Measurements from ENCODE around the gene INTS1.

The INTS1 gene

DNA sequence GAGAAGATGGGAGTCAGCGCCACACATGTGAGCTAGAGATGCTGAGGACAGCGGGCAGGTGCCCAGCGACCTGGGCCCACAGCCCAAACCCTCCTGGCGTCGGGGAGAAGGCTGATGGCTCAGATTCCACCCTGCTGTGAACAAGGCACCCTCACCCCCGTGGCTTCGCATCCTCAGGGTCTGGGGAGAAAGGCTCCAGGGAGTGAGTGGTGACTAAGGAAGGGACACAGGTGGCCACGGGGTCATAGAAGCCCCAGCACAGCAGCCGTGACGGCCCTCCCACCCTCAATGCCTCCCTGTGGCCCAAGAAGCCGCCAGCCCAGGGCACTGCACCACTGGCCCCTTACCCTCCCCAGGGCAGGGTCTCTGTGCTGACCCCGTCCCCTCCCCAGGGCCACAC lies 19.6 kb downstream of the INTS1 start:
- no peak for DNase-seq

DNA sequence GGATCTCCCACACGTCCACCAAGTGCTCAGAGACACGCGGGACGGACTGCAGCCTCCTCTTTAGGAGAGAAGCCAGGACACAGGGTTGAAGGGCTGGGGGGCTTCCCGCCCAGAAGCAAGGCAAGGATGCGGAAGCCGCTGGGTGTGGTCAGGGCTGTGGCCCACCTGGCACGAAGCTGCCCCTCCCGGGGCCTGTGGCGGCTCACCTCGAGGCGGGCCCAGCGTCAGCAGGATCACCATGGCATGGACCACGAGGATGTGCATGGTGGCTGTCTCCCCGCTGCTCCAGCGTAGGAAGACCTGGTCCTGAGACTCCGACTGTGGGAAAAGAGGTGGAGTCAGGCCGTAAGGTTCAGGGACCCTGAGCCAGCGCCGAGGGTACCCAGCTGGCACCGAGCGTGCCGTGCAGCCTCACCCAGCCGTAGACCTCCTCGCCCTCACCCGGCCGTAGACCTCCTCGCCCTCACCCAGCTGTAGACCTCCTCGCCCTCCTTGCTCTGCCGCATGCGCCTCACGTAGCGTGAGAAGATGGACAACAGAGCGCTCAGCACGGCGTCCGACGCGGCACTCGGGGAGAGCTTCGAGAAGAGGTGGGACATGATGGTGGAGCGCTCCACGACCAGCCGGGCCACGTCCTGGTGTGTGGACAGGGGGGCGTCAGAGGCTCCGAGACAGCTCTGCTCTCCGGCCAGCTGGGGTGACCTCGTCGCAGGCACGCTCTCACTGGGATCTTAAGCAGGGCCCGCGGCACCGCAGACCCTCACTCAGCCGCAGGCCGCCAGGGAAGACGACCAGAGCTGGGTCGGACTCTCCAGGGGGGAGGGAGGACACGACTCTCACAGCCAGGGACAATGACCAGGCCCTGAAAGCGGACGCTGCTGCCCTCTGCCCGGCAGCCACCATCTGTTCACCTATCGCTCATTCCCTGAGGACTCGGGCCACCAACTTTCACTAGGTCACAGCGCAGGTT lies 20.4 kb downstream of the INTS1 start:
- DNase-seq: no peak

DNA sequence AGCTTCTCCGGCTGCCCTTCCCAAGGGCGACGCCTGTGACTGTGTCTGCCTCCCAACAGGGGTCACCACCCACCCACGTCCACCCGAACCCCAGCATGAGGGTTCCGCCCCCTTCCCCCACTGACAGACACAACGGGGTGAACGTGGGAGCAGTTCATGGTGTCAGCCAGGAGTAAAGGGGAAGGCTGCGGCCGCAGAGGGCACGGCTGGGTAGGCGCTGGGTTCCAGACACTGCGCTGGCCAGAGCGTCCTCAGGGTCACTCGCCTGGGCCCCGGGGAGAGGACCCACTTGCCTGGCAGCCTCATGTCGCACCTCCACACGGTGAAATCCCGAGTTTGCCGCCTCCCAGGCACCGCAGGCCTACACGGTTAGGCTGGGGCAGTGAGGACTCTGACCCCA lies 21.1 kb downstream of the INTS1 start:
- no peak for DNase-seq

DNA sequence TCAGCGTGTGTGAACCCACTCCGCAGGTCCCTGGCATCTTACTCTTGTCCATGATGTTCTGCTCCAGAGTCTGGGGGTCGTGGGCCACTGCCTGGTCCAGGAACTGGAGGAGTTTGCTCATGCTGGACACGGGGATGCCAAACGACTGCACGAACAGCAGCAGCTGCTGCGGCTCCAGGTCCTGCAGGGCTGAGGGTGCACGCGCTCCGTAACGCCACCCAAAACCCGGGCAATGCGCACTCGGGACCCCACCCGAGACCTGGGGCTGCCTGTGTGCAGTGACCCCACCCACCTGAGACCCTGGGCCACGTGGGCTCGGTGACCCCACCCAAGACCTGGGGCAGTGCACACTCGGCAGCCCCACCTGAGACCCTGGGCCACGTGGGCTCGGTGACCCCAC lies 22.9 kb downstream of the INTS1 start:
- no peak for DNase-seq

DNA sequence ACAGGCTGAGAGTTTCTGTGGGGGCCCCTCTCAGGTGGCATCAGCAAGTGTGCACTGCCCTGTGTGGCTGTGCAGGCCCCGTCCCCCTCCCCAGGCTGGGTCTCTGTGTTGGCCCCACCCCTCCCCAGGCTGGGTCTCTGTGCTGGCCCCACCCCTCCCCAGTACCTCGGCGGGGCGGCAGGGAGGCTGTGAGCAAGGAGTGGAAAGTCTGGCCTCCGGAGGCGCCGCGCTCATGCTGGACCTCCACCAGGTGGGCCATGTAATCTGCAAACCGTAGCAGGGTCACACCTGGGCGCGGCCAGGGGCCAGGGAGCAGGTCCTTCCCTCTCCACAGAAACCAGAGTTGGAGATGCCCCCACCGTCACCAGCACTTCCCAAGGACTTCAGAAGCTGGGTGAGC lies 23.5 kb downstream of the INTS1 start:
- DNase-seq: no peak

DNA sequence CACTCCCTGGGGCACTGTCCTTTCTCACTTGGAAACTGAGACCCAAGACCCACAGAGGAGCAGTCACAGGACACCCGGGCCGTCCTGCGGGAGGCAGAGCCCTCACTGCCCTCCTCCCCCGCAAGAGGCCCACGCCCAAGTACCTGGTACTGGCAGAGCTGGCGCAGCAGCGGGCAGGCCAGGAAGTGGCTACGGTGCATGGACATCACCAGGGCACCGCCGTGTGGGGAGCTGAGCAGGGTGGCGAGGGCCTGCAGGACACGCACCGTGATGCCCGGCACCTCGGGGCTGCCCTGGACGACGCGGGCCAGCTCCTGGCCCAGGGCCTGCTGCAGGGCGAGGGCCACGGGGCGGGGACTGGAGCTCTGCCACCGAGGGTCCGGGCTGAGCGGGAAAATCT lies 24.9 kb downstream of the INTS1 start:
- DNase-seq: no peak

DNA sequence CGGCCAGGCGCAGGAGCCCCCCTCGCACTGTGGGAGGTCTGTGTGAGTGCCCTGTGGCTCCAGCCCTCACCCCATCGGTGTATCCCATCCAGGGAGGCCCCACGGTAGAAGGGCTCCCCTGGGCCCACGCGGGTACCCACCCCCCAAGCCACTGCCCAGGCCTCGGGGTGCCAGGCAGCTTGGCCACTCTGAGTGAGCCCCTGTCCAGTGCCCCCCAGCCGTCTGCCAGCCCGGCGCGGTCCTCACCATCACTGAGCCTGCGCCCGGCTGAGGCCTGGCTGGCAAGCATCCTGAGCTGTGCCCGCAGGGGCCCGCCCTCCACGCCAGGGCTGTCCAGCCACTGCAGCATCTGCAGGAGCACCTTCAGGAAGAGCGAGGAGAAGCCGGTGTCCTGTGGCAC lies 25.7 kb downstream of the INTS1 start:
- no peak for DNase-seq

DNA sequence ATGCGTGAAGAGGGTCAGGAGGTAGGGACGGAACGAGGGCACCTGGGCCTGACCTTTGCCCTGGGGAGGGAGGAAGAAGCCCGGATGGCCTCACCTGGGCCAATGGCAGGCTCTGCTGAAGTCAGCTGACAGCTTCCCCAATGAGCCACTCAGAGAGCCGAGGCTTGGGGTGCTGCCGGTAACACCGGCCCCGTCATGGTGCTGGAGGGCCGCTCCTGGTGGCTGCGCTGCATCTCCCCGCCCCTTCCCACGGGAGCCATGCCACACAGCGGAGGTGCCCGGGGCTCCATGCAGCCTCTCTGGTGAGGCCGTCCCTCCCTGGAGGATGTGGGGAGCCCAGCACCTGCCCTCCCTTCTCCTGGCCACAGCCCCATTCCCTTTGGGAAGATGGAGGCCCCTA lies 27.3 kb downstream of the INTS1 start:
- no peak for DNase-seq

DNA sequence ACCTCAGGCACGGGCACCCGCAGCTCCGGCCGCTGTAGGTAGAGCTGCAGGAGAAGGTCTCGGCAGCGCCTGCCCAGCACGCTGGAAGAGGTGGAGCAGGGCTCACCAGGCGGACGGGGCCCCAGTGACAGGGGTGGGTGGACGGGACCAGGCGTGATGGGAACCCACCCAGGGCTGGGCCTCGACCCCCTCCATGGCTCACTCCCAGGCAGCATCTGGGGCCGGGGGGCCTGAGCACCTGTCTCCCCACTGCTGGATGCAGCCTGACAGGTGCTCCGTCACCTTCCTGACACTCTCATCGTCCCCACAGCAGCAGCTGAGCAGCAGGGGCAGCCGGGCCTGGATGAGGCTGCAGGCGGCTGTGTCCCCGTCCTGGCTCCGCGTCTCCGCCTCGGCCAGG lies 28.2 kb downstream of the INTS1 start:
- DNase-seq: no peak

DNA sequence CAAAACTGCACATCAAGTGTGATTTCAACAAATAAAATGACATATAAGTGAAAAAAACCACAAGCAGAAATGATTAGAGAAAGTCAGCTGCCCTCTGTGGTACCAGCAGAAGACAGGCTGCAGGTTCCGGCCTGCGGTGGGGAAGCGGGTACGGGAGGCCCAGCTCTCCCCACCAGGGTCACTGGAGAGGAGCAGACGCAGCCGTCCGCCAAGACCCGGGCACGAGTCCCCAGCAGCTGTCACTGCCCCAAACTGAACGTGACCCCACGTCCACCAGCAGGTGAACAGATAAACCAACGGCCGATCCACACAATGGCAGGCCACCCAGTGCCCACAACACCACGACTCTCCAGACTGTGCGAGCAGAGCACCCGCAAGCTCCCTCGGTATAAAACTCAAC lies 28.8 kb downstream of the INTS1 start:
- no peak for DNase-seq

DNA sequence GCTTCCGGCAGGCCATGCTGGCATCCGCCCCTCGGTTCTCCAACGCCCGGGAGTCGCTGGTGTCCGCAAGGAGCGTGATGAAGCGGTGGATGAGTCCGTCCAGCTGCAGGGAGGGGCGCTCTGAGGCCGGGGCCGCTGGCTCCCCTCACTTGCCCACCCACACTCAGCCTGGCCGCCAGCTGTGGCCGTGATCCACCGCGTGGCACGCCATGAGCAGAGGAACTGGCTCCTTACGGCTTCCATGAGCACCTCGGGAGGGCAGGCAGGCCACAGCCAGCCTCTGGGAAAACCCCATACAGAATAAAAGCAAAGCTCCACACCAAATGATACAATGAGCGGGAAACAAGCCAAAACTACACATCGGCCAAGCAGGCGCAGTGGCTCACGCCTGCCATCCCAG lies 29.5 kb downstream of the INTS1 start:
- no peak for DNase-seq

DNA sequence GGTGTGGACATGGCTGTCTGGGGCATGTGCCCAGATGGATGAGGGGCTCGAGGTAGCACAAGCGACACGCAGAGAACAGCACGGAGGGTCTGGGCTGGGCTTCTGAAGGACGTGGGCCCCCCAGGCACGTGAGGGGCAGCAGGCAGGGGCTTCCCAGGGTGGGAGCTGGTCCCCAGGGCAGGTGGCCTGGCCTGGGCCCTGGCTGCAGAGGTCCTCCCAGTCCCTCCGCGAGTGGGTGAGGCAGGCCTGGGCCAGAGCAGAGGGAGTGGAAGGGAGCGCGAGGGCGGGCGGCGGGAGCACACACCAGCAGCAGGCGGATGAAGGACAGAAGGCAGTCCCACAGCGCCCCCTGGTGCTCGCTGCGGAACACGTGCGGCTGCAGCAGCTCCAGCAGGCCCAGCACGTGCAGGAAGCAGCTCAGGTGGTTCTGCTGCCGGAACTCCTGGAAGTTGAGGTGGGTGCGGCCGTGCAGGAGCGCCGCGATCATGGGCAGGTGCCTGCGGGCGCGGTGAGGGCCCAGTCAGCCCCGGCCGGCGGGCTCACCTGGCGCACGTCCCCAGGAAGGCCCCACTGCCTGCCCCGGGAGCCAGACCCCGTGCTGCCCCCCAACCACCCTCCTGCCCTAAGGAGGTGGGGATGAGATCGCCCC lies 30.2 kb downstream of the INTS1 start:
- DNase-seq: peak; percentile 69 to 85 (median 82)

DNA sequence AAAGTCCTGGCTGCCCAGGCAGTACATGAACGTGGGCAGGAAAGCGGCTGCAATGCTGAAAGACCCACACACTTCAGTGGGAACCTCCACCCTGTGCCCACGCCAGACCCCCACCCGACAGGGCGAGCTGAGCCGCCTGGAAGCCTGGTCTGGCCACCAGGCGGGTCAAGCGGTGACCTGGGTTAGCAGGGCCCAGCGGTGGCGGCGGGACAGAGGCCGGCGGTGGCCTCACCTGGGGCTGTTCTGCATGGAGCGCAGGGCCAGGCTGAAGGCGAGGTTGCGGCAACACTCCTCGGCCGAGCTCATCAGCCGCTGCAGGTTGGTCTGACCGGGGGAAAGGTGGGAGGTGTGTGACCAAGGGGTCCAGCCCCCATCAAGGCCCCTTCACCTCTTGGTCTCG lies 33.3 kb downstream of the INTS1 start:
- DNase-seq: no peak

DNA sequence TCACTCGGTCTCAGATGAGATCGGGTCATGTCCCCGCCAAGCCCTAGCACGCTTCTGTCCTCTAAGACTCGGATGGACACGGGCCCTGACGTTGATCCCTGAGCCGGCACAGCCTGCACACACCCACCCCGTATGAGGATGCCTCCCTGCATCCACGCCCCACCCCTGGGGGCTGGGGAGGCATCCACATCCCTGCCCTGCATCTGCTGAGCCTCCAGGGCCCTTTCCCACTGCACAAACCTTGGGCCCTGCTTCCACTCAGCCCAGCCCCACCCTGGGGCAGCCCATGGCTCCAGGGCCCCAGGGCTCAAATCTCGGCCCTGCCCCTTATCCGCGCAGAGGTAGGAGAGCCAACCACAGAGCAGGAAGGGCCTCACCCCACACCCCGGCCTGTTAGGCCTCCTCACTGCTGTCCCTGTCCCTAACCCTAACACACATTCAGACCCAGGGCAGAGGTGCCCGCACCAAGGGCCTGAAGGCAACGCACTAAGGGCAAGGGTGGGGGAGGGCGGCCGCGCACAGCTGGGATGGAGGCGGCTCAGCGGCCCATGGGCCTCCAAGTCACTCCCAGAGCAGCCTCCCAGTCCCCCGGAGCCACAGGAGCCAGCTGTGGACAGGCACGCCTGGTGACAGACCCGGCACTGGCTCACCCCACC lies 35.4 kb downstream of the INTS1 start:
- no peak for DNase-seq

DNA sequence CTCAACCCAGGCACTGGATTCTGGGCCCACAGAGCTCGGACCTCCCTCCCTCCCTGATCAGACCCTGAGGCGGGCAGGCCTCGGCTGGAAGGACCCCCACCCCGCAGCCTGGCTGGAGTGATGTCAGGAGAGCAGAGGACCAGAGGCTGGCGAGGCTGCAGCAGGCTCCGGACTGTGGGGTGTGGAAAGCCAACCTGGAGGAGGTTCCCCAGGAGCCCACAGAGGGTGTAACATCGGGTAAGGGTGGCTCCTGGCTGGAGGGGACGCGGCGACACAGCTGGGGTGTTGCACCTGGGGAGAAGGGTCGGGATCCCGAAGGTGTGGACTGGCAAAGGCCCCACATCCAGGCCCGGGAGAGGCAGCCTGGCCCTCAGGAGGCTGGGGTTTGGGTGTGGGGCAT lies 36.0 kb downstream of the INTS1 start:
- no peak for DNase-seq

DNA sequence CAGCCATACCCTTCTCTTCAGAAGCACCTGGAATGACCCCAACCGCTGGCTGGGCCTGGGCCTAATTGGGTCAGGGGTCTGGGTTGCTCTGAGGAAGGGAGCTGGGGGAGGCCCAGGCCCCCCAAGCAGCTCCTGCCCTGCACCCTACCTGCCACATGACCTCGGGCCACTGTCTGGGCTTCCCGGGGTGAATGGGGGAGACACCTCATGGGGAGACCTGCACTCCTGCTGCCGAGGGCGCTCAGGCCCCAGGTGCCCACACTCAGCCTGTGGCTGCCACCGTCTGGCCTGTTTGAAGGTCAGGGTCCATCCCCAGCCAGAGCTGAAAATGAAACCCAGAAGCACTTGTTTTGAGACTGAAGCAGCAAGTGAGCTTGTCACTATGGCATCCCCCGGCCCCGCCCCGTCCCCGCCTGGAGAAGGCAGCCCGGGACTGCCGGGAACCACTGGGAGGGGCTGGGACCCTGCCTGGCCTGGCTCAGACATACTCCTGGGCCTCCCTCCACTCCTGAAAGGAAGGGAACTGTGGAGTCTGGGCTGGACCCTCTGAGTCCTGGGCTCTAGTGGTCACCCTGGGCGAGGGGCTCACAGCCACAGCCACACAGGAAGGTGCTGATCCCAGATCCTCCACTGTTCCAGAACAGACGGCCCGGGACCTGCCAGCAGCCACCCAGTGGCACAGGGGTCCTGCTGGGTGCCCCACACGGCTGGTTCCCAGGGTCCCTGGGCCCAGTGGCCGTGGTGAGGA lies 37.5 kb downstream of the INTS1 start:
- DNase-seq: no peak

DNA sequence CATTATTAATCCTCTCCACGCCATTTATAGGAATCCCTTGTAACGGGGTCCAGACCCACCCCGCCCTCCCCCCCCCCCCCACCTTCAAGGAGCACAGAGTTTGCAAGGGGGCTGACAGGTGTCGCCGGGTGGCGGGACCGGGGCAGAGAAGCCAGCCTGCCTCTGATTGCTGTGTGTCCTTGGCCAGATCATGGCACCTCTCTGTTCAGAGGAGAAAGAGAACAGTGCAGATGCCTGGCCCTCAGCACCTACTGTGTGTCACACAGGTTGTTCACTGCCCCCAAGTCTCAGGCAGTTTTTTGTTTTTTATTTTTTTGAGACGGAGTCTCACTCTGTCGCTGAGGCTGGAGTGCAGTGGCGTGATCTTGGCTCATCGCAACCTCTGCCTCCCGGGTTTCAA lies 39.5 kb downstream of the INTS1 start:
- no peak for DNase-seq

DNA sequence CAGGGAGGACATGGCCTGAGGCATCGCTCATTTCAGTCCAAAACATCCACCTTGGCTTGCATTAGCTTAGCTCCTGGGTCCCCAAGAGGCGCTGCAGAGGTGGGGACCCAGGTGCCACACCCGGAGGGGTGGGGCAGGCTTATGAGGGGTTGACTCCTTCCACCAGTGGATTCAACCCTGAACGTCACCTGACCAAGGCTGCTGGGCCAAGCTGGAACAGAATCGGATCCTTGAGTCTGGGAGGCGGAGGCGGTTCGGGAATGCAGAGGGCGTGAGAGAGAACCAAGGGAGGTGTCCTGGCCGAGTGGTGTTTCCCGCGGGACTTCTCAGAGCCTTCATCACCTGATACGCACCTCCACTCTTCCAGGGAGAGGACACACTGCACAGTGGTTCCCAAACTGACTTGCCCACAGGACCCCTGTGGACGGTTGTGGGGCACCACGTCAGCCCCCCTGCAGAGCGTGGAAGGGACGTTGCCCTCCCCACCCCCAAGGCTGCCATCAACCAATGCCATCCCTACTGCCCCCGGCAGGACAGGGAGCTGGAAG lies 40.4 kb downstream of the INTS1 start:
- no peak for DNase-seq

DNA sequence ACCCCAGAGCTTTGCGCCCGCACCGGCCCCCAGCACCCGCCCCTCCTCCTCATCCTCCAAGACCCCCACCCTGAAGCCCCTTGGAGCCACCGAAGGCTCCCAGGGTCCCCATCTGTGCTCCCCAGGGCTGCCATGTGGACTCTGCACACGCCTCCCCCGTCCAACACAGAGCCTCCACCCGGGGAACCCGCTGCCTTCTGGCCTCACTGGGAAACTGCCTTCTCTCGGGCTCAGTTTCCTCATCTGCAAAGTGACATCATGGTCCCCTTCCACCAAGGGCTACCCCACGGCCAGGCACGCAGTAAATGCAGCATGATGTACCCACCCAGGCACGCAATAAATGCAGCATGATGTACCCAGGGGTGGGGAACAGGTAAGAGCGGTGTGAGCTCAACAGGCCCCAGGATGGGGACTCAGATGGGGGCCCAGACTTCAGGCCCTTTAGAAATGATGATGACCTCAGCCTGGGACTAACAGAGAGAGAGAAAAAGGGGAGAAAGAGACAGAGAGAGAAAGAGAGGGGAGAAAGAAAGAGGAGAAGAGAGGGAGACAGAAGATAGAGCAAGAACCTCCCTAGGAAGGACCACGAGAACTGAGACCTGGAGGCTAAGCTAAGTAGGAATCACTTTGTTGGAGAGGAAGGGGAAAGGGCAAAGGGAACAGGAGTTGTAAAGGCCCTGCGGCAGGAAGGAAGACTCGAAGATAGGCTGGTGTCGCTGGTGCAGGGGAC lies 42.4 kb downstream of the INTS1 start:
- no peak for DNase-seq

DNA sequence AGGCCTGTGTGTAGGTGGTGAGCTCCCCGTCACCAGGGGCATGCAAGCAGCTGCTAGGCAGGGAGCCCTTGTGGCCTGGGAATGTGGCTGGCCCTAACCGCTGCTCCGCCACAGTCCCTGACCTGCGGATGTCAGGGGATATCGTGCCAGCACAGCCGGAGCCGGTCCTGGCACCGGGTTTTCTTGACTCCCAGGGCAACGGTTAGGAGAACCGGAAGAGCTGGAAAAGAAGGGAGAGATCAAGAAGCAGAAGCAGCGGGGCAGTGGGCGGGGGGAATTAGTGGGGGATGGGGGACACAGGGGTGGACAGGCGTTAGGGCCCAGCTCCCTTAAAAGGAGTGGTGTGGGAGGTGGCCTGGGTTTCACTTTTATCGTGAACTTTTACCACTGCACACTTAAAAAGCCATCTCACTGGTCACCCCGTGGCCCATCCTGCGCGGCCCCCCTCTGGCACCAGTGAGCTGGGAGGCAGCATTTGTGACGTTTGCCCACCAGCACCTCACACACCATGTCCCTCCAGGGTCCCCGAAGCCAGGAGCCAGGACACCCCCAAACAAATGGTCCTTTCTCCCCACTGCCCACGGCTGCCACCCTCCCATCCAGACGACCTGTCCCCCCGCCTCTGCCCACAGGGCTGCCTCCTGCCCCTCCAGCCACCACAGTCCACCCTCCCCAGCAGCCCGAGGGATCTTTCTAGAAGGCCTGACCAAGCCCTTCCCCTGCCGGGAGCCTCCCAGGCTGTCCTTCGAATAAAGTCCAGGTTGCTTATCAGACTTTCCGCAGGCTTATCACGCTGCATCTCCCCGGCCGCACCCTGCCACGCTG lies 43.2 kb downstream of the INTS1 start:
- DNase-seq: no peak

Data from T-helper 1 cell (primary cell).